Neural cell (in vitro differentiated cells): ENCODE measurements around the gene ADGRL3. TPM values are rescaled to one million over a fixed set of nuclear protein-coding genes. Genes with fewer than 3 reads are reported as not detected.

Experiments used
- H2AFZ ChIP-seq: fragments of 200-600, 300-800 bp; sonication (generic), shearing (Covaris generic); 2 replicates; pipeline ENCODE4 v1.6.0; 2014; ENCODE audit warnings: low read depth, mild to moderate bottlenecking, antibody characterized with exemption, low read length, moderate library complexity
- H3F3A ChIP-seq: fragments of 200-600 bp; shearing (Covaris generic); 2 replicates; pipeline ENCODE4 v1.6.1; 2016; ENCODE audit warnings: mild to moderate bottlenecking, moderate library complexity, mixed read lengths, antibody characterized with exemption, low read length; ENCODE audit not compliant: insufficient read depth, poor library complexity, severe bottlenecking
- H3K27ac ChIP-seq: fragments of 200-600, 300-800 bp; sonication (generic), shearing (Covaris generic); 2 replicates; pipeline ENCODE4 v1.5.1; 2014; ENCODE audit warnings: mild to moderate bottlenecking, low read length, moderate library complexity
- H3K27me3 ChIP-seq: fragments of 300-800, 200-600 bp; sonication (generic), shearing (Covaris generic); 2 replicates; pipeline ENCODE4 v1.6.0; 2014; ENCODE audit warnings: mild to moderate bottlenecking, low read depth, low read length, moderate library complexity; ENCODE audit not compliant: insufficient read depth
- H3K36me3 ChIP-seq: fragments of 300-800, 200-600 bp; sonication (generic), shearing (Covaris generic); 2 replicates; pipeline ENCODE4 v1.5.1; 2014; ENCODE audit warnings: mild to moderate bottlenecking, antibody characterized with exemption, low read length, moderate library complexity; ENCODE audit not compliant: insufficient read depth
- H3K4me2 ChIP-seq: fragments of 300-800, 200-600 bp; sonication (generic), shearing (Covaris generic); 2 replicates; pipeline ENCODE4 v1.6.0; 2014; ENCODE audit warnings: mild to moderate bottlenecking, low read length
- H3K4me3 ChIP-seq: fragments of 300-800, 200-600 bp; sonication (generic), shearing (Covaris generic); 2 replicates; pipeline ENCODE4 v1.5.1; 2014; ENCODE audit warnings: mild to moderate bottlenecking, low read length, moderate library complexity
- H3K79me2 ChIP-seq: fragments of 200-600 bp; shearing (Covaris generic); replicated peaks from 2 replicates; pipeline ENCODE4 v1.6.0; 2014; ENCODE audit warnings: mild to moderate bottlenecking, low read length, moderate library complexity; ENCODE audit not compliant: insufficient read depth
- H3K9ac ChIP-seq: fragments of 300-800, 200-600 bp; sonication (generic), shearing (Covaris generic); 2 replicates; pipeline ENCODE4 v1.6.1; 2016; ENCODE audit warnings: mild to moderate bottlenecking, low read length, mixed read lengths
- H3K9me2 ChIP-seq: fragments of 200-600 bp; shearing (Covaris generic); 2 replicates; pipeline ENCODE4 v1.6.1; 2016; ENCODE audit warnings: mild to moderate bottlenecking, low read length, mixed read lengths; ENCODE audit not compliant: insufficient read depth
- H3K9me3 ChIP-seq: fragments of 200-600, 300-800 bp; sonication (generic), shearing (Covaris generic); 2 replicates; pipeline ENCODE4 v1.6.1; 2016; ENCODE audit warnings: mild to moderate bottlenecking, mixed run types, low read length, moderate library complexity, mixed read lengths
- H4K20me1 ChIP-seq: fragments of 200-600 bp; shearing (Covaris generic); 2 replicates; pipeline ENCODE4 v1.6.1; 2016; ENCODE audit warnings: mild to moderate bottlenecking, mixed run types; ENCODE audit not compliant: insufficient read depth
- EP300 ChIP-seq: fragments of 450-650 bp; conservative IDR thresholded peaks from 2 replicates; pipeline ENCODE4 v1.6.1; 2014; ENCODE audit warnings: antibody characterized with exemption, mild to moderate bottlenecking, moderate library complexity; ENCODE audit not compliant: poor library complexity, severe bottlenecking
- EZH2 ChIP-seq: fragments of 200-600, 300-800 bp; shearing (Covaris generic), sonication (generic); IDR thresholded peaks from 2 replicates; pipeline ENCODE4 v1.6.1; 2014; ENCODE audit warnings: antibody characterized with exemption, low read length, borderline replicate concordance, mild to moderate bottlenecking; ENCODE audit not compliant: insufficient read depth, poor library complexity, severe bottlenecking
- MXI1 ChIP-seq: fragments of 450-650 bp; conservative IDR thresholded peaks from 2 replicates; pipeline ENCODE4 v1.6.1; 2014; ENCODE audit warnings: antibody characterized with exemption, mild to moderate bottlenecking; ENCODE audit not compliant: poor library complexity, severe bottlenecking
- POLR2AphosphoS5 ChIP-seq: IDR thresholded peaks from 2 replicates; pipeline ENCODE4 v1.6.1; 2012
- RAD21 ChIP-seq: fragments of 450-650 bp; conservative IDR thresholded peaks from 2 replicates; pipeline ENCODE4 v1.6.1; 2014; ENCODE audit warnings: antibody characterized with exemption, mild to moderate bottlenecking, moderate library complexity
- REST ChIP-seq: IDR thresholded peaks from 2 replicates; pipeline ENCODE4 v1.6.1; 2012; ENCODE audit warnings: borderline replicate concordance
- SMC3 ChIP-seq: fragments of 450-650 bp; conservative IDR thresholded peaks from 2 replicates; pipeline ENCODE4 v1.6.1; 2014; ENCODE audit warnings: antibody characterized with exemption, mild to moderate bottlenecking, moderate library complexity; ENCODE audit not compliant: poor library complexity
- TAF1 ChIP-seq: IDR thresholded peaks from 2 replicates; pipeline ENCODE4 v1.6.1; 2012; ENCODE audit warnings: low read depth
- polyA plus RNA-seq: library from polyadenylated mRNA; depleted of rRNA; stranded (reverse); fragments of >200 nt; gene quantifications from 2 replicates; pipeline ENCODE4 v1.2.3, GENCODE V29; 2014
- TF ChIP-seq, protein P1 (sequence below): fragments of 450-650 bp; IDR thresholded peaks from 2 replicates; pipeline ENCODE4 v1.5.1; 2014; ENCODE audit warnings: antibody characterized with exemption, mild to moderate bottlenecking, moderate library complexity; ENCODE audit not compliant: poor library complexity, severe bottlenecking

The ADGRL3 gene
- polyA plus RNA-seq, 1 donor from 2014 or later, result 99.4 TPM

GRCh38 chr4:61750810-61751209 is 550.7 kb downstream of the ADGRL3 start:
- no peak for TF ChIP-seq EP300
- TF ChIP-seq SMC3, result no peak
- TF ChIP-seq RAD21, result no peak
- TF ChIP-seq, protein P1, sequence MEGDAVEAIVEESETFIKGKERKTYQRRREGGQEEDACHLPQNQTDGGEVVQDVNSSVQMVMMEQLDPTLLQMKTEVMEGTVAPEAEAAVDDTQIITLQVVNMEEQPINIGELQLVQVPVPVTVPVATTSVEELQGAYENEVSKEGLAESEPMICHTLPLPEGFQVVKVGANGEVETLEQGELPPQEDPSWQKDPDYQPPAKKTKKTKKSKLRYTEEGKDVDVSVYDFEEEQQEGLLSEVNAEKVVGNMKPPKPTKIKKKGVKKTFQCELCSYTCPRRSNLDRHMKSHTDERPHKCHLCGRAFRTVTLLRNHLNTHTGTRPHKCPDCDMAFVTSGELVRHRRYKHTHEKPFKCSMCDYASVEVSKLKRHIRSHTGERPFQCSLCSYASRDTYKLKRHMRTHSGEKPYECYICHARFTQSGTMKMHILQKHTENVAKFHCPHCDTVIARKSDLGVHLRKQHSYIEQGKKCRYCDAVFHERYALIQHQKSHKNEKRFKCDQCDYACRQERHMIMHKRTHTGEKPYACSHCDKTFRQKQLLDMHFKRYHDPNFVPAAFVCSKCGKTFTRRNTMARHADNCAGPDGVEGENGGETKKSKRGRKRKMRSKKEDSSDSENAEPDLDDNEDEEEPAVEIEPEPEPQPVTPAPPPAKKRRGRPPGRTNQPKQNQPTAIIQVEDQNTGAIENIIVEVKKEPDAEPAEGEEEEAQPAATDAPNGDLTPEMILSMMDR, result no peak
- TF ChIP-seq MXI1, result no peak
- no peak for TF ChIP-seq TAF1
- no peak for TF ChIP-seq REST
- no peak for TF ChIP-seq POLR2AphosphoS5
- TF ChIP-seq EZH2, result no peak
- H2AFZ ChIP-seq, result no peak overlapping the region
- no peak overlapping the region for H3K4me2 ChIP-seq
- H3K9me3 ChIP-seq, result no peaks in the 10 kb centered on the region
- H3K9ac ChIP-seq, result no peak overlapping the region
- no peaks in the 10 kb centered on the region for H3K9me2 ChIP-seq
- no peaks in the 10 kb centered on the region for H3F3A ChIP-seq
- no peak overlapping the region for H3K27ac ChIP-seq
- peaks cover 5% of the 10 kb centered on the region for H3K79me2 ChIP-seq
- H3K4me3 ChIP-seq, result no peak overlapping the region
- no peaks in the 10 kb centered on the region for H3K27me3 ChIP-seq
- no peaks in the 10 kb centered on the region for H4K20me1 ChIP-seq
- H3K36me3 ChIP-seq, result no peaks in the 10 kb centered on the region

DNA sequence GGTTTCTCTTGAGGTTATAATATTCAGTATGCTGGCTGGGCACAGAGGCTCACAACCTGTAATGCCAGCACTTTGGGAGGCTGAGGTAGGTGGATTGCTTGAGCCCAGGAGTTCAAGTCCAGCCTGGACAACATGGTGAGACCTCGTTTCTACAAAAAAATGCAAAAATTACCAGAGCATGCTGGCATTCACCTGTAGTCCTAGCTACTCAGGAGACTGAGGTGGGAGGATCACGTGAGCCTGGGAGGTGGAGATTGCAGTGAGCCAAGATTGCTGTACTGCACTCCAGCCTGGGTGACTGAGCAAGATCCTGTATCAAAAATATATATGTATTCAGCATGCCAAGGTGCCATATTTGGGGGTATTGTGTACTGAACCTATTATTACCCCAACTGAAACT is 552.5 kb downstream of the ADGRL3 start:
- Histone ChIP-seq H3K9ac (no peak overlapping the region), H3K27ac (no peak overlapping the region), H3K9me3 (no peaks in the 10 kb centered on the region), H3K9me2 (no peaks in the 10 kb centered on the region), H3K36me3 (no peaks in the 10 kb centered on the region), H3K4me3 (no peak overlapping the region), H2AFZ (no peak overlapping the region), H3K79me2 (peaks cover 5% of the 10 kb centered on the region), H3F3A (no peaks in the 10 kb centered on the region), H4K20me1 (no peaks in the 10 kb centered on the region), H3K4me2 (no peak overlapping the region), H3K27me3 (no peaks in the 10 kb centered on the region)
- TF ChIP-seq RAD21, result no peak
- no peak for TF ChIP-seq MXI1
- TF ChIP-seq REST, result no peak
- TF ChIP-seq, protein P1, result no peak
- TF ChIP-seq TAF1, result no peak
- no peak for TF ChIP-seq EZH2
- no peak for TF ChIP-seq EP300
